ENCODE data around the gene EP400.
"Not testable (repeated sequence)": the region's sequence is repeated elsewhere in the genome, so short reads cannot be mapped to it uniquely, and the experiment has no call there.

Gene EP400

DNA sequence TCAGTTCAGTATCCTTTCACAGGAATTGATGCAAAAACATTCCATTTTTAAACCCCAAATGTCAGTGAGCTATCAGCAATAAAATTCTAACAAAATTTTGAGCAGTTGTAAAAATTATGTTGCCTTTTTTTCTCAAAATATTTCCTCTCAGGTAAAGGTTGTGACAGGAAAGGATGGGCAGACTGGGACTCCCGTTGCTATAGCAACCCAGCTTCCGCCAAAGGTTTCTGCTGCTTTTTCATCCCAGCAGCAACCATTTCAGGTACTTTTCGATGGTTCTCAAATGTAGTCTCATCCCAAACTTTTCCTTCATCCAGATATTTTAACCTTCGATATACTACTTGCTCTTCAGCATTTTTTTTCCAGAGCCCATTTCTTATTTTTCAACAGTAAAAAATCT, 13.6 kb downstream of the EP400 start:
- no peak overlapping the region for H3K4me3 ChIP-seq (ENCODE audit: low read length)
- H3K4me1 ChIP-seq (ENCODE audit: insufficient read depth, low read length), result no peaks in the 10 kb centered on the region
- no peak overlapping the region for H3K9ac ChIP-seq (ENCODE audit: low read depth, low read length)
- peaks cover 22% of the 10 kb centered on the region; the same call in 1 of the 2 replicates for H3K36me3 ChIP-seq (ENCODE audit: insufficient read depth, low read depth, low read length)
- H3K27me3 ChIP-seq (ENCODE audit: insufficient read depth, low read length), result no peaks in the 10 kb centered on the region
- H3K27ac ChIP-seq (ENCODE audit: low read length), result no peak overlapping the region
- no peaks in the 10 kb centered on the region for H3K9me3 ChIP-seq (ENCODE audit: insufficient read depth, low read depth, low read length)

DNA sequence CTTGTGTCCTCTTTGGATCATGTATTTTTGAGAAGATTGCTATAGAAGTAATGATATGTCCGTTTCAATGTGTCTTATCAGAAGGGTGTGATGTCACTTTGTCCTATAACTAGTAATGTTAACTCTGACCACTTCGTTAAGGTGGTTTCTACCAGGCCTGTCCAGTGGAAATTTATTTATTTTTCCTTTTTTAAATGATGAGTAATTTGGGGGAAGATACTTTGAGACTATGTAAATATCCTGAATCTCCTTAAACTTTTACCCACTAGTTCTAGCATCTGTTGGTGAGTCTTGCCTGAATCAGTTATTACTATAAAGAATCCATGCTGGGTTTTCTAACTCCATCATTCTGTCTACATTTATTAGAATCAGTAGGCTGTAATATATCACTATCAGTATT, 15.3 kb downstream of the EP400 start:
- H3K9ac ChIP-seq (ENCODE audit: low read depth, low read length), result no peak overlapping the region
- H3K36me3 ChIP-seq (ENCODE audit: insufficient read depth, low read depth, low read length), result peaks cover 22% of the 10 kb centered on the region; the same call in 1 of the 2 replicates
- no peaks in the 10 kb centered on the region for H3K4me1 ChIP-seq (ENCODE audit: insufficient read depth, low read length)
- H3K27me3 ChIP-seq (ENCODE audit: insufficient read depth, low read length), result no peaks in the 10 kb centered on the region
- H3K27ac ChIP-seq (ENCODE audit: low read length), result no peak overlapping the region
- H3K9me3 ChIP-seq (ENCODE audit: insufficient read depth, low read depth, low read length), result no peaks in the 10 kb centered on the region
- no peak overlapping the region for H3K4me3 ChIP-seq (ENCODE audit: low read length)

DNA sequence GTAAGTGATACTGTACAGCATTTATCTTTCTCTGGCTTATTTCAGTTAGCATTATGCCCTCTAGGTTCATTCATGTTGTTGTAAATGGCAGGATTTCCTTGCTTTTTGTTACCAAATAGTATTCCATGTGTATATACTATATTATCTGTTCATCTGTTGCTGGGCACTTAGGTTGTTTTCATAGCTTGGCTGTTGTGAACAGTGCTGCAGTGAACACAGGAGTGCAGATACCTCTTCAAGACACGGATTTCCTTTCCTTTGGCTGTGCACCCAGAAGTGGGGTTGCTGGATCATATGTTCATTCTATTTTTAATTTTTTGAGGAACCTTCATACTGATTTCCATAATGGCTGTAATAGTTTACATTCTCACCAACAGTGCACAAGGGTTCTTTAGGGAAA, 21.5 kb downstream of the EP400 start:
- no peaks in the 10 kb centered on the region for H3K4me1 ChIP-seq (ENCODE audit: insufficient read depth, low read length)
- H3K36me3 ChIP-seq (ENCODE audit: insufficient read depth, low read depth, low read length), result no peaks in the 10 kb centered on the region
- H3K9ac ChIP-seq (ENCODE audit: low read depth, low read length), result no peak overlapping the region
- no peaks in the 10 kb centered on the region for H3K9me3 ChIP-seq (ENCODE audit: insufficient read depth, low read depth, low read length)
- no peak overlapping the region for H3K4me3 ChIP-seq (ENCODE audit: low read length)
- H3K27me3 ChIP-seq (ENCODE audit: insufficient read depth, low read length), result no peaks in the 10 kb centered on the region
- H3K27ac ChIP-seq (ENCODE audit: low read length), result no peak overlapping the region

DNA sequence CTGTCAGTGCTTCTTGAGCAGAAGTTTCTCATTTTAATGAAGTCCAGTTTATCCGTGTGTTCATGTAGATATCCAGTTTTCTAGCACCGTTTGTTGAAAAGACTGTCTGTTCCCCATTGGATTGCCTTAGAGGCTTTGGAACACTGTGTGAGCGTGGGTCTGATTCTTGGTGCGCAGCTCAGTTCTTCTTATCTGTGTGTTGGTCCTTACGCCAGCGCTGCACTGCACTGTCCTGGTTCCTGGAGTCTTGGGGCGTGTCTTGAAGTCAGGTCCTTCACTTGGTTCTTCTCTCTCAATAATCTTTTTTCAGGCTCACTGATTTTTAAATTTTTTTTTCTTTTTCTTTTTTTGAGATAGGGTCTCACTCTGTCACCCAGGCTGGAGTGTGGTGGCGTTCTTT, 25.5 kb downstream of the EP400 start:
- no peak overlapping the region for H3K9ac ChIP-seq (ENCODE audit: low read depth, low read length)
- H3K27ac ChIP-seq (ENCODE audit: low read length), result no peak overlapping the region
- H3K27me3 ChIP-seq (ENCODE audit: insufficient read depth, low read length), result no peaks in the 10 kb centered on the region
- no peaks in the 10 kb centered on the region for H3K4me1 ChIP-seq (ENCODE audit: insufficient read depth, low read length)
- no peak overlapping the region for H3K4me3 ChIP-seq (ENCODE audit: low read length)
- H3K36me3 ChIP-seq (ENCODE audit: insufficient read depth, low read depth, low read length), result peaks cover 8% of the 10 kb centered on the region; the same call in 1 of the 2 replicates
- no peaks in the 10 kb centered on the region for H3K9me3 ChIP-seq (ENCODE audit: insufficient read depth, low read depth, low read length)

DNA sequence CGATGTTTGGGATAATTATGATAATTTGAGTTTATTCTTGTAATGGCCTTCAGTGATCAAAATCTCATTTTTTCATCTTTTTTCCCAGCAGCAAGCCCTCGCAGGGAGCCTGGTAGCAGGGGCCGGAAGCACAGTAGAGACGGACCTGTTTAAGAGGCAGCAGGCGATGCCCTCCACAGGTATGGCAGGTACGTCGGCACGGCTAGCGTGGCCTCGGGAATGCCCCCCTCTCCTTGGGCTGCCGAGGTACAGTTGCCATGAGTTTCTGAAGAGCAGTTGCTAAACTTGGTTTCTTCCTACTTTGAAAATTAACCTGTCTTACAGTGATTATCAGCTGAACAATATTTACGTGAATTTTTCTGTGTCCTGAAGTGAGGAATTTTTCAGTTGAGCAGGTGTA, 29.9 kb downstream of the EP400 start:
- H3K27ac ChIP-seq (ENCODE audit: low read length), result no peak overlapping the region
- H3K4me3 ChIP-seq (ENCODE audit: low read length), result no peak overlapping the region
- no peaks in the 10 kb centered on the region for H3K27me3 ChIP-seq (ENCODE audit: insufficient read depth, low read length)
- peaks cover 48% of the 10 kb centered on the region for H3K36me3 ChIP-seq (ENCODE audit: insufficient read depth, low read depth, low read length)
- no peak overlapping the region for H3K9ac ChIP-seq (ENCODE audit: low read depth, low read length)
- no peaks in the 10 kb centered on the region; the same call in 1 of the 2 replicates for H3K4me1 ChIP-seq (ENCODE audit: insufficient read depth, low read length)
- no peaks in the 10 kb centered on the region for H3K9me3 ChIP-seq (ENCODE audit: insufficient read depth, low read depth, low read length)

DNA sequence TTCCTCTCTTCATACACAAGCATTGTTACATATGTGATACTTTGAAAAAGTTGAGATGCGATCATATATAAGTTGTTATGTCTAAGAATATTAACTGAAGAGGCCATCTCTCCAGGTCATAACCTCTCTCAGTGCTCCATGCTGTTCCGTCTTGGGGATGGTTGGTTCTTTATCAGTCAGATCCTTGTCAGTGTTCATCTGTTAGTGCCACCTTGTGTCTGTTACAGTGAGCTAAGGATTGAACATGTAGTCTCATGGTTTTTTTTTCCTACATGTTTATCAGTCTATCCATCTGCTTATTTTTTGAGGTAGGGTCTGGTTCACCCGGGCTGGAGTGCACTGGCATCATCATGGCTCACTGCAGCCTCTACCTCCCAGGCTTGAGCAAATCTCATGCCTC, 30.5 kb downstream of the EP400 start:
- Histone ChIP-seq H3K4me3 (ENCODE audit: low read length) (no peak overlapping the region), H3K9me3 (ENCODE audit: insufficient read depth, low read depth, low read length) (no peaks in the 10 kb centered on the region), H3K36me3 (ENCODE audit: insufficient read depth, low read depth, low read length) (peaks cover 54% of the 10 kb centered on the region), H3K4me1 (ENCODE audit: insufficient read depth, low read length) (no peaks in the 10 kb centered on the region; the same call in 1 of the 2 replicates), H3K27me3 (ENCODE audit: insufficient read depth, low read length) (no peaks in the 10 kb centered on the region), H3K9ac (ENCODE audit: low read depth, low read length) (no peak overlapping the region), H3K27ac (ENCODE audit: low read length) (no peak overlapping the region)

DNA sequence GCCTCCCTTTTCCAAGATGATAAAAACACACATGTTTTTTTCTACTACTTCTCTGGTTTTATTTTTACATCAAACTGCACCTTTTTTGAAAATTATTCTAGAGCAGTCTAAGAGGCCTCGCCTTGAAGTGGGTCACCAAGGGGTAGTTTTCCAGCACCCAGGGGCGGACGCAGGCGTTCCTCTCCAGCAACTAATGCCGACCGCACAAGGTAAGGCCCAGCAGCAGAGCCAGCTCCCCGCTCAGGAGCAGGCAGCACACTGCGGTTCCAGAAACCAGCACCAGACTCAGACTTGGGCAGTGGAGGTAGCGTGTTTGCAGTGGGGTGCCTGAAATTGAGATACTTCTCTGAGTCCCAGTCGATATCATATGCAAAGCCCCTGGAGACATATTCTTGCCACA, 31.6 kb downstream of the EP400 start:
- no peak overlapping the region for H3K4me3 ChIP-seq (ENCODE audit: low read length)
- H3K27ac ChIP-seq (ENCODE audit: low read length), result no peak overlapping the region
- H3K9ac ChIP-seq (ENCODE audit: low read depth, low read length), result no peak overlapping the region
- peaks cover 63% of the 10 kb centered on the region for H3K36me3 ChIP-seq (ENCODE audit: insufficient read depth, low read depth, low read length)
- H3K4me1 ChIP-seq (ENCODE audit: insufficient read depth, low read length), result no peaks in the 10 kb centered on the region; the same call in 1 of the 2 replicates
- H3K27me3 ChIP-seq (ENCODE audit: insufficient read depth, low read length), result no peaks in the 10 kb centered on the region
- H3K9me3 ChIP-seq (ENCODE audit: insufficient read depth, low read depth, low read length), result no peaks in the 10 kb centered on the region

DNA sequence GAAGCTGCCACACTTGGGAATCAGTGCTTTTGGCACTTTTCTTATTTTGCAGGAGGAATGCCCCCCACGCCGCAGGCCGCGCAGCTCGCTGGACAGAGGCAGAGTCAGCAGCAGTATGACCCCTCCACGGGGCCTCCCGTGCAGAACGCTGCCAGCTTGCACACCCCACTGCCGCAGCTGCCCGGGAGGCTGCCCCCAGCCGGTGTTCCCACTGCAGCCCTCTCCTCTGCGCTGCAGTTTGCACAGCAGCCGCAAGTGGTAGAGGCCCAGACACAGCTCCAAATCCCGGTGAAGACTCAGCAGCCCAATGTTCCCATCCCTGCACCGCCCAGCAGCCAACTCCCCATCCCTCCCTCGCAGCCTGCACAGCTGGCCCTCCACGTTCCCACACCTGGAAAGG, 32.3 kb downstream of the EP400 start:
- Histone ChIP-seq H3K4me3 (ENCODE audit: low read length) (no peak overlapping the region), H3K9me3 (ENCODE audit: insufficient read depth, low read depth, low read length) (no peaks in the 10 kb centered on the region), H3K4me1 (ENCODE audit: insufficient read depth, low read length) (no peaks in the 10 kb centered on the region; the same call in 1 of the 2 replicates), H3K36me3 (ENCODE audit: insufficient read depth, low read depth, low read length) (peaks cover 69% of the 10 kb centered on the region), H3K27ac (ENCODE audit: low read length) (no peak overlapping the region), H3K9ac (ENCODE audit: low read depth, low read length) (no peak overlapping the region), H3K27me3 (ENCODE audit: insufficient read depth, low read length) (no peaks in the 10 kb centered on the region)

DNA sequence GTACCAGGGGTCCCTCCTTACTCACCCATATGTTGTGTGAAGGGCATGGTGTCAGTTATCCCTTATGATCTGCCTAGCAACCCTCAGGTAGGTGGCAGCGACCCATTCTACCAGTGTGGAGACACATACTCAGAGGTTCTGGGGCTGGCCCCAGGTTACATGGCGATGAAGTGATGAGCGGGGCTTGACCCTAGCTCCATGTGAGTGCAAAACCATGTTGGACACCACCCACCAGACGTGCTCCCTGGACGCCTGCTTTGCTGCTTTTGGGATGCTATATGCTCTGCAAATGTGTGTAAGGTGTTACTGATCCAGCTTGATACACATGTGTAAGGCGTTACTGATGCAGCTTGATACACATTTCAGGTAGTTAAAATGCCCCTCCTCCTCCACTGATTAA, 33.3 kb downstream of the EP400 start:
- Histone ChIP-seq H3K27ac (ENCODE audit: low read length) (no peak overlapping the region), H3K36me3 (ENCODE audit: insufficient read depth, low read depth, low read length) (peaks cover 79% of the 10 kb centered on the region), H3K4me1 (ENCODE audit: insufficient read depth, low read length) (no peaks in the 10 kb centered on the region; the same call in 1 of the 2 replicates)

DNA sequence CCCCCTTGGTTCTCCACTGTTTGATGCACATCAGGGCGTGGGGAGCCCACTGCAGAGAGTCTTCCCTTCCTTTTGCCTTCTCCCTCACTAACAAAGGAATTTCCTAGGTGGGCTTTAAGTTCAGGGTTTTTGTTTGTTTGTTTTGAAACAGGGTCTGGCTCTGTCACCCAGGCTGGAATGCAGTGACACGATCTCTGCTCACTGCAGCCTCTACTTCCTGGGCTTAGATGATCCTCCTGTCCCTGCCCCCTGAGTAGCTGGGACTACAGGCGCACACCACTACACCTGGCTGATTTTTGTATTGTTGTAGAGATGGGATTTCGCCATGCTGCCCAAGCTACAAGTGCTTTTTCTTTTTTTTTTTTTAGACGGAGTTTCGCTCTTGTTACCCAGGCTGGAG, 33.8 kb downstream of the EP400 start:
- Histone ChIP-seq H3K4me1 (ENCODE audit: insufficient read depth, low read length) (no peaks in the 10 kb centered on the region; the same call in none of the 2 replicates), H3K36me3 (ENCODE audit: insufficient read depth, low read depth, low read length) (peaks cover 84% of the 10 kb centered on the region), H3K9me3 (ENCODE audit: insufficient read depth, low read depth, low read length) (no peaks in the 10 kb centered on the region), H3K4me3 (ENCODE audit: low read length) (no peak overlapping the region), H3K27me3 (ENCODE audit: insufficient read depth, low read length) (no peaks in the 10 kb centered on the region), H3K27ac (ENCODE audit: low read length) (no peak overlapping the region), H3K9ac (ENCODE audit: low read depth, low read length) (no peak overlapping the region)

More for the DNA sequence above, 33.3 kb downstream of the EP400 start:
- no peak overlapping the region for H3K9ac ChIP-seq (ENCODE audit: low read depth, low read length)
- no peaks in the 10 kb centered on the region for H3K9me3 ChIP-seq (ENCODE audit: insufficient read depth, low read depth, low read length)
- H3K27me3 ChIP-seq (ENCODE audit: insufficient read depth, low read length), result no peaks in the 10 kb centered on the region
- H3K4me3 ChIP-seq (ENCODE audit: low read length), result no peak overlapping the region

DNA sequence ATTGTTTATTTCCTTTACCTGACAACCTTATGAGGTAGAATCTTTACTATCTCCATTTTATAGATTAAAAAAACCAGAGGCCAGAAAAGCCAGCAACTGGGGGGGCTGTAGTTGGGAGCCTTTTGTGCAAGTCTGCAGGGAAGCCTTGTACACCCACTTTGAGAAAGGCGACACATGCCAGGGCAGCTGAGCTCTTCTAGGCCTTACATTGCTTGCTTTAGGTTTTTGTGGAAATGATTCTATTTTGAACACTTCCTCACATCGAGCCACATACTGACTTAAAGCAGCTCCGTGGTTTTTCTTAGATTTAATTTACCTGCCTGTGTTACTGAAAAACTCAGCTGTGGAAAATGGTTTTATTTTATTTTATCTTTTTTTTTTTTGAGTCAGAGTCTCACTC, 34.6 kb downstream of the EP400 start:
- Histone ChIP-seq H3K9ac (ENCODE audit: low read depth, low read length) (no peak overlapping the region), H3K36me3 (ENCODE audit: insufficient read depth, low read depth, low read length) (peaks cover 86% of the 10 kb centered on the region), H3K27me3 (ENCODE audit: insufficient read depth, low read length) (no peaks in the 10 kb centered on the region), H3K4me1 (ENCODE audit: insufficient read depth, low read length) (peaks cover 5% of the 10 kb centered on the region), H3K9me3 (ENCODE audit: insufficient read depth, low read depth, low read length) (no peaks in the 10 kb centered on the region), H3K27ac (ENCODE audit: low read length) (no peak overlapping the region), H3K4me3 (ENCODE audit: low read length) (no peak overlapping the region)

DNA sequence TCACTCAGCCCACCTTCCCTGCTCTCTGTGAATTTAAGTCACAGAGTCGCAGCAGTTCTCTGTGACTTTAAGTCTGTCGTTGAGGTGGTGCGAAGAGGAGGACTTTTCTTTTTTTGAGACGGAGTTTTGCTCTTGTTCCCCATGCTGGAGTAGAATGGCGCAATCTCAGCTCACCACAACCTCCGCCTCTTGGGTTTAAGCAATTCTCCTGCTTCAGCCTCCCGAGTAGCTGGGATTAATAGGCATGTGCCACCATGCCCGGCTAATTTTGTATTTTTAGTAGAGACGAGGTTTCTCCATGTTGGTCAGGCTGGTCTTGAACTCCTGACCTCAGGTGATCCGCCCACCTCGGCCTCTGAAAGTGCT, 35.8 kb downstream of the EP400 start:
- H3K36me3 ChIP-seq (ENCODE audit: insufficient read depth, low read depth, low read length), result peaks cover 75% of the 10 kb centered on the region
- not testable (repeated sequence) for H3K9ac ChIP-seq (ENCODE audit: low read depth, low read length); H3K27ac ChIP-seq (ENCODE audit: low read length); H3K4me3 ChIP-seq (ENCODE audit: low read length); H3K9me3 ChIP-seq (ENCODE audit: insufficient read depth, low read depth, low read length); H3K27me3 ChIP-seq (ENCODE audit: insufficient read depth, low read length)
- peaks cover 17% of the 10 kb centered on the region for H3K4me1 ChIP-seq (ENCODE audit: insufficient read depth, low read length)

DNA sequence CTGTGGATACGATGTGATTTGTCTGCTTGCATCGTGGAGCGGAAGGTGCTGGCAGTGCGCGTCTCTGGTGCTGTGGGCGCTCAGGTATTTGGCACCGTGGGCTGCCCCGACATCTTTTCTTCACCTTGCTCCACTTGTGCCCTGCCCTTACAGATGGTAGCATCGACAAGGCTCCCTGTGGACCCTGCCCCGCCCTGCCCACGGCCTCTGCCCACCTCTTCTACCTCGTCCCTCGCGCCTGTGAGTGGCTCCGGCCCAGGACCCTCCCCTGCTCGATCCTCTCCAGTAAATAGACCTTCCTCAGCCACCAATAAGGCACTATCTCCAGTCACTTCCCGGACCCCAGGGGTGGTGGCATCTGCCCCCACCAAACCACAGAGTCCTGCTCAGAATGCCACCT, 36.6 kb downstream of the EP400 start:
- Histone ChIP-seq H3K4me3 (ENCODE audit: low read length) (no peak overlapping the region), H3K36me3 (ENCODE audit: insufficient read depth, low read depth, low read length) (peaks cover 71% of the 10 kb centered on the region), H3K9me3 (ENCODE audit: insufficient read depth, low read depth, low read length) (no peaks in the 10 kb centered on the region), H3K9ac (ENCODE audit: low read depth, low read length) (no peak overlapping the region), H3K27me3 (ENCODE audit: insufficient read depth, low read length) (no peaks in the 10 kb centered on the region), H3K4me1 (ENCODE audit: insufficient read depth, low read length) (peaks cover 24% of the 10 kb centered on the region), H3K27ac (ENCODE audit: low read length) (peak overlapping the region; percentile 57)
